IMR-90 (cell line): ENCODE data around the gene ZFHX3. TPM values are rescaled to one million over a fixed set of nuclear protein-coding genes. Genes with fewer than 3 reads are reported as not detected.

Experiments
- ATAC-seq: fragments of 200-7000 bp; cut with Tn5 transposase; 2 replicates; pipeline ENCODE4 v1.9.1; 2020; ENCODE audit warnings: low read depth, mild to moderate bottlenecking, moderate library complexity
- BruUV-seq: library from RNA; stranded (reverse); fragments of 400-500 nt; replicated peaks from 2 replicates; lab custom pipeline; 2021; lab: Mats Ljungman, UMichigan
- CTCF ChIA-PET: fragments of 300-600 bp; formaldehyde crosslinking; extraction: SDS; loops from one replicate; lab custom pipeline; 2021; ENCODE audit warnings: antibody characterized with exemption; lab: Yijun Ruan, JAX
- POLR2A ChIA-PET: fragments of 300-600 bp; sonication (Branson Sonifier 250); formaldehyde crosslinking; loops from one replicate; lab custom pipeline; 2022; ENCODE audit warnings: antibody characterized with exemption; ENCODE audit not compliant: unreplicated experiment; lab: Charles Lee
- DNase-seq: peaks from one replicate; pipeline ENCODE4 v3.0.0; 2013
- H2AFZ ChIP-seq: replicated peaks from 2 replicates; pipeline ENCODE3; 2013; ENCODE audit warnings: low read length, mild to moderate bottlenecking; ENCODE audit not compliant: poor library complexity
- H2AK5ac ChIP-seq: 2 replicates; pipeline ENCODE4 v1.6.1; 2013; ENCODE audit warnings: low read depth, low read length, inconsistent platforms
- H2AK9ac ChIP-seq: replicated peaks from 2 replicates; pipeline ENCODE3; 2013; ENCODE audit warnings: mild to moderate bottlenecking, low read depth, low read length, moderate library complexity; ENCODE audit not compliant: poor library complexity
- H2BK120ac ChIP-seq: 2 replicates; pipeline ENCODE4 v1.6.1; 2013; ENCODE audit warnings: low read depth, low read length, inconsistent platforms
- H2BK15ac ChIP-seq: 3 replicates; pipeline ENCODE4 v1.6.1; 2013; ENCODE audit warnings: low read depth, low read length, inconsistent platforms
- H2BK20ac ChIP-seq: 2 replicates; pipeline ENCODE4 v1.6.1; 2013; ENCODE audit warnings: low read depth, mild to moderate bottlenecking, inconsistent platforms, low read length, moderate library complexity
- H2BK5ac ChIP-seq: 2 replicates; pipeline ENCODE4 v1.6.1; 2013; ENCODE audit warnings: mild to moderate bottlenecking, low read depth, low read length, inconsistent platforms; ENCODE audit not compliant: poor library complexity, severe bottlenecking
- H3K14ac ChIP-seq: replicated peaks from 2 replicates; pipeline ENCODE4 v1.6.1; 2013; ENCODE audit warnings: low read depth, low read length, inconsistent platforms
- H3K18ac ChIP-seq: 2 replicates; pipeline ENCODE4 v1.6.1; 2013; ENCODE audit warnings: low read depth, low read length, control low read depth
- H3K23ac ChIP-seq: 2 replicates; pipeline ENCODE4 v1.6.1; 2013; ENCODE audit warnings: low read depth, low read length, inconsistent platforms
- H3K27ac ChIP-seq: 2 replicates; pipeline ENCODE4 v1.5.1; 2013; ENCODE audit warnings: mild to moderate bottlenecking, control low read depth, low read length; ENCODE audit not compliant: insufficient read depth
- H3K27me3 ChIP-seq: 2 replicates; pipeline ENCODE4 v1.6.1; 2013; ENCODE audit warnings: low read length; ENCODE audit not compliant: control insufficient read depth, insufficient read depth
- H3K36me3 ChIP-seq: 2 replicates; pipeline ENCODE4 v1.6.1; 2013; ENCODE audit warnings: low read length, mixed read lengths; ENCODE audit not compliant: control insufficient read depth, insufficient read depth
- H3K4ac ChIP-seq: 2 replicates; pipeline ENCODE4 v1.6.1; 2013; ENCODE audit warnings: low read depth, low read length, inconsistent platforms
- H3K4me1 ChIP-seq: 2 replicates; pipeline ENCODE4 v1.6.1; 2013; ENCODE audit warnings: low read length, mixed read lengths; ENCODE audit not compliant: control insufficient read depth, insufficient read depth
- H3K4me2 ChIP-seq: 2 replicates; pipeline ENCODE4 v1.6.1; 2013; ENCODE audit warnings: low read depth, mild to moderate bottlenecking, control low read depth, low read length, moderate library complexity
- H3K4me3 ChIP-seq: 2 replicates; pipeline ENCODE4 v1.5.1; 2013; ENCODE audit warnings: low read depth, mild to moderate bottlenecking, control low read depth, low read length, moderate library complexity; ENCODE audit not compliant: insufficient read depth
- H3K56ac ChIP-seq: 2 replicates; pipeline ENCODE4 v1.6.1; 2013; ENCODE audit warnings: low read length, inconsistent platforms; ENCODE audit not compliant: insufficient read depth; ENCODE audit errors: extremely low read depth
- H3K79me1 ChIP-seq, 2 experiments: 2 replicates each; pipeline ENCODE4 v1.6.1; 2013; ENCODE audit warnings: low read length in 2 of 2, inconsistent platforms in 1 of 2, low read depth in 1 of 2
- H3K9ac ChIP-seq: 2 replicates; pipeline ENCODE4 v1.6.1; 2013; ENCODE audit warnings: low read depth, low read length, control low read depth
- H3K9me1 ChIP-seq: 2 replicates; pipeline ENCODE4 v1.6.1; 2013; ENCODE audit warnings: low read length, inconsistent platforms; ENCODE audit not compliant: insufficient read depth
- H3K9me3 ChIP-seq: 2 replicates; pipeline ENCODE4 v1.6.1; 2013; ENCODE audit warnings: low read length; ENCODE audit not compliant: control insufficient read depth, insufficient read depth
- H4K20me1 ChIP-seq: 2 replicates; pipeline ENCODE4 v1.6.1; 2013; ENCODE audit warnings: low read length, inconsistent platforms; ENCODE audit not compliant: insufficient read depth
- H4K5ac ChIP-seq: 2 replicates; pipeline ENCODE4 v1.6.1; 2013; ENCODE audit warnings: mild to moderate bottlenecking, low read depth, low read length, control low read depth
- H4K8ac ChIP-seq, 2 experiments: 2 replicates each; pipeline ENCODE4 v1.6.1; 2013; ENCODE audit warnings: low read depth in 2 of 2, low read length in 2 of 2, control low read depth in 1 of 2, inconsistent platforms in 1 of 2
- H4K91ac ChIP-seq: 2 replicates; pipeline ENCODE4 v1.6.1; 2013; ENCODE audit warnings: low read depth, low read length, inconsistent platforms; ENCODE audit not compliant: insufficient read depth
- CEBPB ChIP-seq: IDR thresholded peaks from 2 replicates; pipeline ENCODE4 v1.6.1; 2012; ENCODE audit warnings: low read depth, low read length, improper control_type of control experiment
- MAFK ChIP-seq: IDR thresholded peaks from 2 replicates; pipeline ENCODE4 v1.6.1; 2012; ENCODE audit warnings: low read depth, low read length, improper control_type of control experiment
- POLR2A ChIP-seq: IDR thresholded peaks from 2 replicates; pipeline ENCODE4 v1.6.1; 2012; ENCODE audit warnings: mild to moderate bottlenecking, low read depth, low read length
- RAD21 ChIP-seq: IDR thresholded peaks from 2 replicates; pipeline ENCODE4 v1.6.1; 2012; ENCODE audit warnings: low read length, improper control_type of control experiment
- SMC3 ChIP-seq: fragments of 150-350 bp; IDR thresholded peaks from 2 replicates; pipeline ENCODE4 v1.6.1; 2016; ENCODE audit warnings: low read depth, mild to moderate bottlenecking, antibody characterized with exemption, low read length, moderate library complexity
- WGBS, 2 experiments: methylation state at CpG; one replicate each; pipeline versions ENCODE4 v1.1.5 to v1.1.7; 2013; ENCODE audit warnings: missing lambda C conversion rate in 2 of 2; ENCODE audit not compliant: insufficient read length in 1 of 2; ENCODE audit errors: extremely low coverage in 2 of 2; 5-methylcytosine and 5-hydroxymethylcytosine counted together
- dilution Hi-C: fragments of 300-500 bp; cut with HindIII; formaldehyde crosslinking; loops from one replicate; pipeline ENCODE4 v1.14.3; 2018; ENCODE audit warnings: low sequenced_read_pairs; ENCODE audit not compliant: unreplicated experiment
- in situ Hi-C: fragments of 300-500 bp; cut with MboI; formaldehyde crosslinking; loops from 3 replicates; pipeline ENCODE4 v1.14.3; 2019; ENCODE audit warnings: low sequenced_read_pairs, inconsistent platforms, mixed read lengths
- intact Hi-C: fragments of 100-400 bp; cut with micrococcal nuclease; formaldehyde crosslinking; loops from 2 replicates; pipeline ENCODE4 v1.10.0; 2022
- polyA plus RNA-seq, 3 experiments: library from polyadenylated mRNA; depleted of rRNA; stranded (reverse); fragments of >200 nt; gene quantifications; 2 replicates each; pipeline ENCODE4 v1.2.3, GENCODE V29; 2012; ENCODE audit warnings: low replicate concordance in 1 of 3
- total RNA-seq: library from RNA; depleted of rRNA; stranded (reverse); fragments of >200 nt; gene quantifications from 2 replicates; pipeline ENCODE4 v1.2.3, GENCODE V29; 2012
- TF ChIP-seq, protein P1 (sequence below): fragments of 150-350 bp; IDR thresholded peaks from 2 replicates; pipeline ENCODE4 v1.6.1; 2017; ENCODE audit warnings: mild to moderate bottlenecking, antibody characterized with exemption, low read length, low read depth
- TF ChIP-seq, protein P2 (sequence below): conservative IDR thresholded peaks from 2 replicates; pipeline ENCODE4 v1.5.1; 2012; ENCODE audit warnings: mild to moderate bottlenecking, low read depth, low read length, improper control_type of control experiment

ZFHX3 gene
- total and polyA plus RNA-seq, 2 of the 4 experiments (the other 2 are of a cell fraction) = 1.4 to 1.7 TPM

DNA sequence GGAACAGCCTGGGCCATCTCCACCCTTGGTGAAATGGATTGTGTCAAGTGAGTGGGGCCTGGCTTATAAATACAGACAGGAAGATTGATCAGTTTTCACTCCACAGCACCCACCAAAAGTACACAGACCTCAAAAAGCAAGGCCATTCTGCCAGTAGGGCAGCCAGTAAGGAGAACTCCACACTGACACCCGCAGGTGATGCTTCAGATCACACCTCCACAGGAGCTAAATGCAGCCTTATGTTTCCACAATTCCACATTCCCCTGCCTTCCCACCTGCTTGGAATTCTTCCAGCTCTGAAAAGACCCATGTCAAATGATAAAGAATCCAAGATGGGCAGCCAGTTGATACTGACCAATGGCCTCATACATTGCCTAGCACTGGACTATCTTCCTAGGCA, 191.1 kb downstream of the ZFHX3 start:
- H3K4me1 ChIP-seq = peaks cover 7% of the 10 kb centered on the region
- no peak overlapping the region for H2BK5ac ChIP-seq
- no peak overlapping the region for H3K23ac ChIP-seq
- no peak overlapping the region for H2BK20ac ChIP-seq
- H3K36me3 ChIP-seq = no peaks in the 10 kb centered on the region
- H2BK15ac ChIP-seq = no peak overlapping the region
- peaks cover 23 to 33% of the 10 kb centered on the region in 2 experiments for H3K79me1 ChIP-seq
- no peaks in the 10 kb centered on the region for H3K27me3 ChIP-seq
- dilution Hi-C loops = no loop called here
- no peak overlapping the region for H3K4ac ChIP-seq
- no peak overlapping the region for H3K14ac ChIP-seq
- no peak overlapping the region for H2BK120ac ChIP-seq
- in situ Hi-C loops = no loop called here
- H3K4me3 ChIP-seq = no peak overlapping the region
- H3K56ac ChIP-seq = no peak overlapping the region
- H4K20me1 ChIP-seq = peaks cover 4% of the 10 kb centered on the region; the same call in 1 of the 2 replicates
- H3K9me1 ChIP-seq = peaks cover 5% of the 10 kb centered on the region; the same call in 1 of the 2 replicates
- ChIA-PET POLR2A (no interaction called here), CTCF (interaction anchor here (0.6 to 1.6 kb wide), 4 partner anchors 9 to 287 kb away, joined by 3 to 7 read pairs (median 3); no protein-coding TSS in a partner anchor)
- H4K91ac ChIP-seq = no peak overlapping the region
- BruUV-seq = no TSS peak
- no peak overlapping the region for H3K9ac ChIP-seq
- no peak overlapping the region for H3K18ac ChIP-seq
- intact Hi-C loops = no loop called here
- H3K27ac ChIP-seq = no peak overlapping the region
- H3K4me2 ChIP-seq = no peak overlapping the region
- DNase-seq = no peak
- no peak overlapping the region for H2AK5ac ChIP-seq
- TF ChIP-seq MAFK (no peak), CEBPB (no peak), POLR2A (no peak), SMC3 (peak; percentile 44; the same call in 1 of the 2 replicates), RAD21 (peak; percentile 39)
- TF ChIP-seq, protein P1, sequence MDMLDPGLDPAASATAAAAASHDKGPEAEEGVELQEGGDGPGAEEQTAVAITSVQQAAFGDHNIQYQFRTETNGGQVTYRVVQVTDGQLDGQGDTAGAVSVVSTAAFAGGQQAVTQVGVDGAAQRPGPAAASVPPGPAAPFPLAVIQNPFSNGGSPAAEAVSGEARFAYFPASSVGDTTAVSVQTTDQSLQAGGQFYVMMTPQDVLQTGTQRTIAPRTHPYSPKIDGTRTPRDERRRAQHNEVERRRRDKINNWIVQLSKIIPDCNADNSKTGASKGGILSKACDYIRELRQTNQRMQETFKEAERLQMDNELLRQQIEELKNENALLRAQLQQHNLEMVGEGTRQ = no peak
- TF ChIP-seq, protein P2, sequence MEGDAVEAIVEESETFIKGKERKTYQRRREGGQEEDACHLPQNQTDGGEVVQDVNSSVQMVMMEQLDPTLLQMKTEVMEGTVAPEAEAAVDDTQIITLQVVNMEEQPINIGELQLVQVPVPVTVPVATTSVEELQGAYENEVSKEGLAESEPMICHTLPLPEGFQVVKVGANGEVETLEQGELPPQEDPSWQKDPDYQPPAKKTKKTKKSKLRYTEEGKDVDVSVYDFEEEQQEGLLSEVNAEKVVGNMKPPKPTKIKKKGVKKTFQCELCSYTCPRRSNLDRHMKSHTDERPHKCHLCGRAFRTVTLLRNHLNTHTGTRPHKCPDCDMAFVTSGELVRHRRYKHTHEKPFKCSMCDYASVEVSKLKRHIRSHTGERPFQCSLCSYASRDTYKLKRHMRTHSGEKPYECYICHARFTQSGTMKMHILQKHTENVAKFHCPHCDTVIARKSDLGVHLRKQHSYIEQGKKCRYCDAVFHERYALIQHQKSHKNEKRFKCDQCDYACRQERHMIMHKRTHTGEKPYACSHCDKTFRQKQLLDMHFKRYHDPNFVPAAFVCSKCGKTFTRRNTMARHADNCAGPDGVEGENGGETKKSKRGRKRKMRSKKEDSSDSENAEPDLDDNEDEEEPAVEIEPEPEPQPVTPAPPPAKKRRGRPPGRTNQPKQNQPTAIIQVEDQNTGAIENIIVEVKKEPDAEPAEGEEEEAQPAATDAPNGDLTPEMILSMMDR = peak; percentile 36
- no peak overlapping the region for H2AK9ac ChIP-seq
- H2AFZ ChIP-seq = no peak overlapping the region
- no peak for ATAC-seq
- 67% methylated on average over 1 of the region's 1 CpG; no CpG with 5 or more reads in 1 of the 2 experiments for WGBS, 2 experiments
- no peak overlapping the region for H4K8ac ChIP-seq
- no peaks in the 10 kb centered on the region for H3K9me3 ChIP-seq
- no peak overlapping the region for H4K5ac ChIP-seq
